GM04504 (cell line): ENCODE measurements around the gene GDPD5.
"Not testable (repeated sequence)": the region's sequence is repeated elsewhere in the genome, so short reads cannot be mapped to it uniquely, and the experiment has no call there.

Source experiments
- DNase-seq: peaks from one replicate; pipeline ENCODE4 v3.0.0-alpha.2; 2012; ENCODE audit warnings: low read depth

The GDPD5 gene

DNA sequence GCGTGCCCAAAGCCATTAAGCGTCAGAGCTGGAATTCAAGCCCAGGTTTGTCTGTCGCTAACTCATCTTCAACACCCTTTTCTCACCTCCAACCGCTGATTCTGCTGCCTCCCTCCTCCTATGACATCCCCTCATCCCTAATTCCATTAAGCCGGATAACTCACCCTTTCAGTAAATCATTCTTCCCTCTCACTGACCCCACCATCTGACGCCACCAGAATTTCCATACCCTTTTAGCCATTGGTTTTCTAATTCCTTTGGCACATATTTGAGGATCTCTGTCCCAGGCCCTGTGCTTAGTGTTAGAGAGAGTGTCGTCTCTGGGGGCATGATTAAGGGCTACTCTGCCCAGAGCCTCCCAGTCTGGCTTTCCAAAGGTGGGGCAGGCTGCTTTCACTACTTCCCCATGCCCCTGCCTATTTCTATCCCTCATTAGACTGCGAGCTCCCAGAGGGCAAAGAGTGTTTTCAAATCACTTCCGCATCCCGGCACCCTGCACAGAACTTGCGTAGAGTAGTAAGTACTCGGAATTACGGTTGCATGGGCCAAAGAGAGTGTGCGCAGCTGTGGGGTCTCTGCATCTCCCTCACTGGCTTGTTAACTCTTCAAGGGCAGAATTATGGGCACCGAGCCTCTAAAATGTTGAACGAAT, 96.6 kb downstream of the GDPD5 start:
- no peak for DNase-seq

DNA sequence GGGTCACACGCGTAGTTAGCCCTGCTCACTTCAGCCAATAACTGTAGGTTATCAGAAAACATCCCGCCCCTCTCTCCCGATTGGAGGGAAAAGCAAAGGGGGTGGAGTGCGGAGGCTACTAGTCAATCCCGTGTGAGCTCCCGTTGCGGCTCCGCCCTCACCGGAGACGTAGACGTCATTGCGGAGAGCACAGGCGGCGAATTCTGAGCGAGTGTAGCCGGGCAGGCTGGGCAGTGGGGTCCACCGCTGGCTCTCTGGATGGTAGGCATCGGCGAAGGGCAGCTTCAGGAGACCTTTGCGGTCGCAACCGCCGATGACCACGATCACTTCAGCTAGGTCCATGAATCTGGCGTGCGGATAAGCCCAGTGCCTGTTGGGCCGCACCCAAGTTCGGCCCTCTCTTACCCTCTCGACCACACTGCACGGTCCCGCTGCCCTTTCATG, 97.4 kb downstream of the GDPD5 start:
- DNase-seq, result peak; percentile 83

DNA sequence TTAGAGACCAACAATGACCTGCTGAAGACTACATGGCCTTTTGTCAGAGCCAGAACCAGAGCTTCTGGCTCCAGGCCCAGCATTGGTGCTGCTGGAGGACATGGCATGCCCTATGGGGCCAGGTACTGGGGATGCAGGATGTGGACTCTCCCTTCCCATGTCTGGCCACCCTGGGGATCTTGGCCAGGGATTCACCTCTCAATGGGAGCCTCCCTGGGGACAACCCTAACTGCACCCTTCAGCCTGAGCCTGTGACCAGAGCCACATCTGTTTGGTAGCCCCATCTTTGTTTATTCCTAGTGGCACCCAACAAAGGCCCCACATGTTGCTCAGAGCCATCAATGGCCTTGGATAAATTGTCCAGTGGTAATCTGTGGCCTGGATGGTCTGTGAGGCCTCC, 98.6 kb downstream of the GDPD5 start:
- DNase-seq, result no peak

DNA sequence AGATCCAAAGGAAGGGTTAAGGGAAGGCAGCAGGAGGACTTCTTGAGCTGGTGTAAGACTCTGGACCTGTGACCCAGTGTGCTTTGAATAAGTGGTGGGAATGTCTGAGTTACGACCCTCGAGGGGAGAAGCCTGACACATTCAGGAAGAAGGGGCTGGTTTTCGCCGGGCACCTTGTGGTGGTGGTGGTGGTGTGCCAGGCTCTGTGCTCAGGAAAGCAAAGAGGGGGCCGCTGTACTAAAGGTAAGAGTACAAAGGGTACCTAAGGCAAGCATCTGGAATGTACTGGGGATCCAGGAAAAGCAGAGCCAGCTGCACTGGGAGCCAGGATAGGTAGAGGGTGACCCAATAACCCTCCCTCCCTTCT, 99.0 kb downstream of the GDPD5 start:
- DNase-seq, result no peak

DNA sequence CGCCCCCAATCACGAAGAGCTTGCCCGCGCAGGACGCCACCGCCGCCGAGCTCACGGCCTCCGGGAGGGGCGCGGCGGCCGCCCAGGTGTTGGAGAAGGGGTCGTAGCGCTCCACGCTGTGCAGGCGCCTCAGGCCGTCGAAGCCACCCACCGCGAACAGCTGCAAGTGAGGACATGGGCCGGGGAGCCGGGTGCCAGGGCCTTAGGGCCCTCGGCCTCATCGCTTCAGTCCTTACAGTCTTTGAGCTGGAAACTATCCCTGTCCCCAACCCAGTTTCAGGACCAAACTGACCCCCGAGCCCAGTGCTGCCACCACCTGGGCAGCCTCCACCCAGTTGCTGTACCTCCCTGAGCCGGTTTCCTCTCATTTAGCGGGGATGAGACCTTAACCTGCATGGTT, 100.3 kb downstream of the GDPD5 start:
- no peak for DNase-seq

DNA sequence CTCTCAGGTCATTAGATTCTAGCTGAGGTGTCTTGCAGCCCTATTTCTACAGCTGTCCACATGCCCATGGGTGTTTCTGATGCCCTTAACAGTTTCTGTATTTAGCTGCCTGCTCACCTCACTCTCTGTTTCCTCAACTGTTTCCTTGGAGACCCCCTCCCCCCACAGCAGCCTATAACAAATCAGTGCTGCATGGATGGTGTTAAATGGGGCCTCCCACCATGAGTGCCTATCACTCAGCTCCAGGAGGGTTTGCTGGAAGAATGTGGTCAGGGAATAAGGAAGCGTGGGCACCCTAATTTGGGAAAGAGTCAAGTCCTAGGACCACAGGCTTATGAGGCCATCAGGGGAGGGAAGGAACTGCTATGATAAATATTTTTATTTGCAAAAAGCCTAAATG, 101.3 kb downstream of the GDPD5 start:
- no peak for DNase-seq

DNA sequence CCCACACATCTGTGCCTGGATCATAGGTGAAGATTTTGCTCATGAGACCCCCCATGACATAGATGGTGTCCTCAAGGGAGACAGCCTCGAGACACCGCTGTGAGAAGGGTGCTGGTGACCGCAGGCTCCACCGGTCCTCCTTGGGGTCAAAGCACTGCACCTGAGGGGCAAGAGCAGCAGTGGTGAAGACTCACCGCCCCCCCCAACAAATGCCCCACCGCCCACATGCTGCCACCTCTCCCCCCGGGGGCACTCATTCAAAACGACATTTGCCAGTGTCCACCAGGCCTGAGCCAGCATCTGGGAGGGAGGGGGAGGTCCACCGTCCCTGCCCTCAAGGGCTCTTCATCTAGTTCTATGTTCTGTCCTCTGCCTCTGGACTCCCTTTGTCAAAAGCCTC, 102.0 kb downstream of the GDPD5 start:
- no peak for DNase-seq

DNA sequence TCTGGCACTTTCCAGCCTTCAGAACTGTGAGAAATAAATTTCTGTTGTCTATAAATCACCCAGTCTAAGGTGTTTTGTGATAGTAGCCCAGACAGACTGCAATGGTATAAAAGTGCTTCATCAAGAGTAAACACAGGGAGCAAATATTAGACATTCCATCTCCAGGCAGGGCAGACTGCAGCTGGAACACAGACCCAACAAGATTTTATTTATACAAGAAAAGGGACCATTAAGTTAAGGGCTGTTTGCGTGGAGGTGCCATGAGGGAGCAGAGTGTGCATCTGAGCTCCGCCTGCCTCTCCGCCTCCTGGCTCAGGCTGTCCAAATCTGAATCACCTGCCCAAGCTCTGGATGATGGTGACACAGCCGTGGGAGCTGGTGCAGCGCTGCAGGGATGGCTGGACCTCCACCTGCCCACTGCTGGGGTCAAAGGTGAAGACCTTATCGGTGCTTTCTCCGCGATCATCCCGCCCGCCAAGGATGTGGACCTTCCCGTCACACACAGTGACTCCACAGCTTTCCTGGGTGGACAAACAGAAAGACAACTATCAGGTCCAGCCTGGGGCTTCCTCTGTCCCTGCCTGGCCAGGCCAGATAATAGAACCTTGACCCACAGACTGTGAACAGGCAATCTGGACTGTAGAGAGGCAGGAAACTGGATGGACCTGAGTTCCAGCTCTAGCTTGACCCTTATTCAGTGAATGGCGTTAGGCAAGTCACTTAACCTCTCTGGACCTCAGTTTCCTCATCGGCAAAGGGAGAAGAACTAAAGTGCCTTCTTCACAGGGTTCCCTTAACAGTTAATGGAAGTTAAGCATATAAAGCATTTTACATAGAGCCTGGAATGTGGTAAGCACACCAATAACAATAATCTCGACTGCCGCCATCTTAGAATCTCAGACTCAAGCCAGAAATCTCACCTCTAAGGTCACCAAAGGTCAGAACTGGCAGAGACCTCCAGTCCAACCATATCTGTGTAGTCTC, 103.2 kb downstream of the GDPD5 start:
- DNase-seq, result no peak

DNA sequence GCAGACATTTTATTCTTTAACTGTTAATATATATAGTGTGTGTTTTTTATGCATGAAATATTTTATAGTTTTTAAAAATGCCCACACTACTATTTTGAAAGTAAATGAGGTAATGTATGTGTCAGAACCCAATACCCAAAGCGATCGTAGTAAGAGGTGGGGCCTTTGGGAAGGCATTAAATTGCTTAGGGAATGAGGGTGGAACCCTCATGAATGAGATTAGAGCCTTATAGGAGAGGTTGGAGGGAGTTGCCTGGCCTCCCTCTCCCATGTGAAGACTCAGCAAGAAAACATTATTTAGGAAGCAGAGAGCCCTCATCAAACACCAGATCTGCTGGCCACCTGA, 103.9 kb downstream of the GDPD5 start:
- no peak for DNase-seq

DNA sequence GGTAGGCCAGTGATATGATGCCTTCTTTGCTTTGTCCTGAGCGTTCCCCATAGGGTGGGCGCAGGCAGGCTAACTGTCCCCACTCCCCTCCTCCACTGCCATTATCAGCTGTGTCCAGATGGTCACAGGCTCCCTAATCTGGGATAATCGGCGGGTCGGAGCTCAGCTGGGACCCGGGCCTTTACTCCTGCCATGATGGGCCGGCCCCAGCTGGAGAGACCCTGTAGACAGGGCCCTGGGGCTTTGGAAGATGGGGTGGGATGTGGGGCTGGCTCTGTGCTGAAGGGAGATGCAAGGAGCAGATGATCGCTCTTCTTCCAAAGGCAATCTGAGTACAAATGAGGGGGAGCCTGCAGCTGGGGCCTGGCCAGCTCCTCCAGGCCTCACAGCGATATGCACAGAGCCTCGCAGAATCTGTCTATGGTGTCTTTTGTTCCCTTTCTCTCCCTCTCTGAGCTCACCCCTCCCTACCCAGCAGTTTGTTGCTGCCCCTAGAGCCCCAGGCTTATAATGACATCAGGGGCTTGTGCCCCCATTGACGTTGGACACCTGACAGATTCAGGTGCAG, 104.6 kb downstream of the GDPD5 start:
- DNase-seq, result no peak

DNA sequence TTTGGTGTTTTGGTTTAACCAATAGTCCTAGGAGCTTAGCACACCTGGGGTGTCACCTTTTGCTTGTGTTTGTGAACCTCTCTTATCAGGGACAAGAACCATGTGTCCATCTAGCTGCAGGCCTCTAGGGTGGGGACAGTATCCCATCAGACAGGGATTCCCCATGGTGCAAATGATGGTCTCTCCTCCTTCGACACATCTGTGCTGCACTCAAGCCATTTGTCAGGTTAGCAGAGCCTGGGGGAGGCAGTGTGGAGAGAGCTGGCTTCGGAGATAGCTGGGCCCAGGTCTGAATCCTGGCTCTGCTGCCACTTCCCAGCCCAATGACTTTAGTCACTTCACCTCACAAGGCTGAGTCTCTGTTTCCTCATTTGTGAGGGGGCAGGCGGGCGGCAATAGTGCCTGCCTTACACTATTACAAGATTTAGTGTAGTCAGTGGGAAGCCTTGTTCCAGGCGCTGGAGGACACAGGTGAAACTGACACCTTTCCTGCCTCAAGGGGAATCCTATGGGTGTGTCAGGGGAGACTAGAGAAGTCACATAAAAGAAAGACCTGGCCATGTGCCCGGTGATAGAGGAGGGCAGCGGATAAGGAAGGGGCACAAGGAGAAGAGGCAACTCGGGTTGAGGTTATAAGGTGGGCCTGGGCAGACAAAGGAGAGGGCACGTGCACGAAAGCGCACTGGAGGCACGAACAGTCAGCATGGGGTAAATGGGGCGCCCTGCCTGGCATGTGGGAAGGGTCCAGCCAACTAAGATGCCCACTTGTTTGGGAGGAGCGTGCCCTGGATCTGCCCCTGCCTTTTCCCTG, 105.3 kb downstream of the GDPD5 start:
- no peak for DNase-seq

DNA sequence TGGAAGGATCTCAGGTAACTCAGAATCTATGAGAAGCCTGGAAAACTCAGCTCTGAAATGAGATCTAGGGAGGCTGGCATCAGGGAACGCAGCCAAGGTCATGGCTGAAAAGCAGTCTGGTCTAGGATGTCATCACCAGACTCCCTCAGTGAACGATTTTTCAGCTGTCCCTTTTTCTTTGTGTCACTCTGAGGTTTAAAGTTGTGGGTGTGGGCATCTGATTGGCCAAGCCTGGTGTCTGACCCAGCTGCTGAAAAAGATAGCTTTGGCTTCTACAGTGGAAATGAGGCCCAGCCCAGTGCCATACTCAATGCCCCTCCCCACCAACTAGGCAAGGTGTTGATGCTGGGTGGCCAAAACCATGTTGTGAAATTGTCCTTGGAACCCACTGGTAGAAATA, 111.9 kb downstream of the GDPD5 start:
- no peak for DNase-seq

DNA sequence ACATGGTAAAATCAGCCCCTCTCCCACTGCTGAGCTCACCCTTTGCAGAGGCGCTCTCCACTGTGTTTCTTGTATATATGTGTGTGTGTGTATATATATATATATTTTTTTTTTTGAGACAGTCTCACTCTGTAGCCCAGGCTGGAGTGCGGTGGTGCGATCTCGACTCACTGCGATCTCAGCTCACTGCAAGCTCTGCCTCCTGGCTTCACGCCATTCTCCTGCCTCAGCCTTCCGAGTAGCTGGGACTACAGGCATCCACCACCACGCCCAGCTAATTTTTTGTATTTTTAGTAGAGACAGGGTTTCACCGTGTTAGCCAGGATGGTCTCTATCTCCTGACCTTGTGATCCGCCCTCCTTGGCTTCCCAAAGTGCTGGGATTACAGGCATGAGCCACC, 112.6 kb downstream of the GDPD5 start:
- DNase-seq, result not testable (repeated sequence)

DNA sequence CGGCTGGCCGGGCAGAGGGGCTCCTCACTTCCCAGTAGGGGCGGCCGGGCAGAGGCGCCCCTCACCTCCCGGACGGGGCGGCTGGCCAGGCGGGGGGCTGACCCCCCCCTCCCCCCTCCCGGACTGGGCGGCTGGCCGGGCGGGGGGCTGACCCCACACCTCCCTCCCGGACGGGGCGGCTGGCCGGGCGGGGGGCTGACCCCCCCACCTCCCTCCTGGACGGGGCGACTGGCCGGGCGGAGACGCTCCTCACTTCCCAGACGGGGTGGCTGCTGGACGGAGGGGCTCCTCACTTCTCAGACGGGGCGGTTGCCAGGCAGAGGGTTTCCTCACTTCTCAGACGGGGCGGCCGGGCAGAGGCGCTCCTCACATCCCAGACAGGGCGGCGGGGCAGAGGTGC, 115.8 kb downstream of the GDPD5 start:
- not testable (repeated sequence) for DNase-seq

DNA sequence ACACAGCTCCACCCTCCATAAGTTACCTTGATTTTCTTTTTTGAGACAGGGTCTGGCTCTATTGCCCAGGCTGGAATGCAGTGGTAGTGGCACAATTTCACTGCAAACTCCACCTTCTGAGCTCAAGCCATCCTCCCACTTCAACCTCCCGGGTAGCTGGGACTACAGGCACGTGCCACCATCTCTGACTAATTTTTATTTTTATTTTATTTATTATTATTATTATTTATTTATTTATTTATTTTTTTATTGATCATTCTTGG, 116.9 kb downstream of the GDPD5 start:
- no peak for DNase-seq

DNA sequence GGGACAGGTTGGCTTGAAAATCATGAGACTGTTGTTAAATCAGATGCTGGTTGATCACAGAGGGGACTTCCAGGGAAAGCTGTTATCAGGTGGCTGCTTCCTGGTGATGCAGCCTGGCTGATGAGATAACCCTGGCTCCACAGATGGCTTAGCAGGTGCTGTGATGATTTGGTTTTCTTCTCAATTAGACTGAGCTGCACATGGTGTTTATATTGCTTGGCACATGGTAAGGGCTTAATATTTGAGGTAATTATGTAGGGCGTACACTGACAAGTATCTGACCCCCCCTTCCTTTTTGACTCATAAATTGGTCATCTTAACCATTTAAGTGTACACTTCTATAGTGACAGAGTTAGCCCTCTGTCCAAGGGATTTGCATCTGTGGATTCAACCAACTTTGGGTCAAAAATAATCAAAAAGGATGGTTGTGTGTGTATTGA, 119.4 kb downstream of the GDPD5 start:
- DNase-seq, result no peak

DNA sequence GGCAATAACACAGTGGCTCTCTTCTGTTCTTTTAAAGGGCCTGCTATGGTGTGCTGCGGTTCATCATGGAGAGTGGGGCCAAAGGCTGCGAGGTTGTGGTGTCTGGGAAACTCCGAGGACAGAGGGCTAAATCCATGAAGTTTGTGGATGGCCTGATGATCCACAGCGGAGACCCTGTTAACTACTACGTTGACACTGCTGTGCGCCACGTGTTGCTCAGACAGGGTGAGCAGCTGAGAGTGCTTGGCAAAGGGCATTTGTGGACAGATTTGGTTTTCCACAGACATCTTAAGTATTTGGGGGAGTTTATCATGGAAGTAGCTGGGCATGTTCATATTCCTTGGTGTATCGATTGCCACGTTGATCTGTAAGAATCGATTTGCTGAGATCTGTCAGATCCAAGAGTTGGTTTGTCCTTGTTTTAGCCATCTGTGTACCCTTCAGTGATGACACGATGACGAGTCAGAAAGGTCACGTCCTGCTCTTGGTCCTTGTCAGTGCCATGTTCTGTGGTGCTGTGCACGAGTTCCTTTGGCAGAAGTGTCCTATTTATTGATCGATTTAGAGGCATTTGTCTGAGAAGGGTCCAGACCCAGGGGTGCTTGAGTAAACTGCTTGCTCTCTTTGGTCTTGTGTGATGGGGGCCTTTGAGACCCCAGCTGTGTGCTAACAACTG, 121.6 kb downstream of the GDPD5 start:
- no peak for DNase-seq

DNA sequence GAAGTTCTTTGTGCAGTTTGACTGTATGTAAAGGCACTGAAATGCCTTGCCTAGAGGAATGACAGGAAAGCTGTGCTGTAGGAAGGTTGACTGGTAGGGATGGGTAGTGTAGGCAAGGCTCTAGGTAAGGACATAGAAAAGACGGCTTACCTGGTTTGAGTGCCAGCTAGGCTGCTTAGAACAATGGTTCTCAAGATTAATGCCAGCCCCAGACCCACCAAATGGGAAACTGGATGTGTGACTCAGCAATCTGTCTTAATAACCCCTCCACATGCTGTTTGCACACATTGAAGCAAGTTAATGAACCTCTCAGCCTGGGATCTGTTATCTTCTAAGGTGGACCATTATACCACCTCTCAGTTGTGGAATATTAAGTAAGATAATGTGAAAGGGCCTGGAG, 122.7 kb downstream of the GDPD5 start:
- no peak for DNase-seq

DNA sequence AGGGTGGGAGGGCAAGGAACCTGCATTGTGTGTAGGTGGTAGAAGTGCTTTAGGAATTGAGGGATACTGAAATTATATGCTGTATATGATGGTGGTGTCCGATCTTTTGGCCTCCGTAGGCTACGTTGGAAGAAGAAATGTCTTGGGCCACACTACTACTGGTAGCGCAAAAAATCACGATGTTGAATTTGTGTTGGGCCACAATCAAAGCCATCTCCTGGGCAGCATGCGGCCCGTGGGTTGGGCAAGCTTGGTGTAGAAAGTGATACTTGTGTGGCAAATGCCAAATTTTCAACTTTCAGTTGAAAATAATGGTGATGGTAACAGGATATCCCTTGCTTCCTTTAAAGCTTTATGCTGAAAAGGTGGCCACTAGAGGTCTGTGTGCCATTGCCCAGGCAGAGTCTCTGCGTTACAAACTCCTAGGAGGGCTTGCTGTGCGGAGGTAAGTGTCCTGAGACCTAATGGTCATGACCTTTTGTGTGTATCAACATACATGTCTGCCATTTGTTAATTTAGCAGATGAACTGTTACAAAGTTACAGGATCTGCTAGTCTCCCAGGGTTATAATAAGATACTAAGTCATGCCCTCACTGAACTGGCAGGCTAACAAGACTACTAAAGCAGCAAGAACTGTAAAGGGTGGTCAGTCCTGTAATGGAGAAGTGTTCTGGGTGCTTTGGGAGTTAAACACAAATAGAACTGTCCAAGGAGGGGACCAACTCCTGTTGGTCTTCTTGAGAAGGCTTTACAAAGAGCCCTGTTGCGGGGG, 123.6 kb downstream of the GDPD5 start:
- DNase-seq, result no peak

DNA sequence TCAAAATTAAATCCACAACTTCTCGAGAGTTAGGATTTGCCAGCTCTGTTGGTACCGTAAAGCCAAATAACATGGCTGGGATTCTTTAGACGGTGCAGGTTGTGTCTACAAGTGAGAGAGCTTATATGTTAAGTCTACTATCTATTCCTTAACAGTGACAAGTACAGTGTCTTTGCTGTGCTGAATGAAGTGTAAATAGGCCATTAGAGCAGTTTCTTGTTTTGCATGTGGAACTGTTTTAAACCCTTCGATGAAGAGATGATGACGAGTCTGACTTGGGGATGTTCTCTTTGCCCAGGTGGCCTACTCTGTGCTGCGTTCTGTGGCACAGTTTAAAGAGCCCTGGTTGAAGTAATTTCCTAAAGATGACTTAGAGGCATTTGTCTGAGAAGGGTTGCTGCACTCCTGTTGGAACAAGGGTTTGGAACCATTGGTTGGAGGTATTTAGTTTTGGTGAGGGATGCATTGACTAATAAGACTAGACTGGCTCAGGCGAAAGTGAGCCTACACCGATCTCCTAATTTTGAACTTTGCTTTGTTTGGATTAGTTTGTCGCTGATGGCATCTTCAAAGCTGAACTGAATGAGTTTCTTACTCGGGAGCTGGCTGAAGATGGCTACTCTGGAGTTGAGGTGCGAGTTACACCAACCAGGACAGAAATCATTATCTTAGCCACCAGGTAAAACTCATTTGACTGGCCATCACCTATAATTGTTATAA, 125.4 kb downstream of the GDPD5 start:
- DNase-seq, result no peak
